H9 (cell line): Measurements from ENCODE around the gene SHISA9. TPM values are rescaled to one million over a fixed set of nuclear protein-coding genes. Genes with fewer than 3 reads are reported as not detected.

Experiments used
- DNase-seq: peaks from one replicate; pipeline ENCODE4 v3.0.0-alpha.2; 2017
- H2AFZ ChIP-seq: one replicate; pipeline ENCODE4 v1.6.1; 2013; ENCODE audit warnings: mild to moderate bottlenecking, low read length, control low read depth, moderate library complexity
- H2AK5ac ChIP-seq: 2 replicates; pipeline ENCODE4 v1.6.1; 2013; ENCODE audit warnings: low read length, control low read depth, mixed read lengths; ENCODE audit not compliant: insufficient read length
- H2BK120ac ChIP-seq: one replicate; pipeline ENCODE4 v1.6.1; 2013; ENCODE audit warnings: low read depth, mild to moderate bottlenecking, low read length, control low read depth, inconsistent platforms; ENCODE audit not compliant: poor library complexity, severe bottlenecking
- H2BK12ac ChIP-seq: 2 replicates; pipeline ENCODE4 v1.6.1; 2013; ENCODE audit warnings: low read length, control low read depth, mixed read lengths, low read depth; ENCODE audit not compliant: insufficient read length
- H2BK15ac ChIP-seq: 2 replicates; pipeline ENCODE4 v1.6.1; 2013; ENCODE audit warnings: low read depth, low read length, control low read depth
- H2BK20ac ChIP-seq: one replicate; pipeline ENCODE4 v1.6.1; 2013; ENCODE audit warnings: low read depth, mild to moderate bottlenecking, low read length, control low read depth, inconsistent platforms; ENCODE audit not compliant: poor library complexity, severe bottlenecking
- H2BK5ac ChIP-seq: 2 replicates; pipeline ENCODE4 v1.6.1; 2013; ENCODE audit warnings: low read length, control low read depth, mixed read lengths; ENCODE audit not compliant: insufficient read length
- H3K14ac ChIP-seq: 2 replicates; pipeline ENCODE4 v1.6.1; 2013; ENCODE audit warnings: low read length, control low read depth; ENCODE audit not compliant: insufficient read depth
- H3K18ac ChIP-seq: 2 replicates; pipeline ENCODE4 v1.6.1; 2013; ENCODE audit warnings: low read depth, mild to moderate bottlenecking, mixed read lengths, low read length, control low read depth; ENCODE audit not compliant: insufficient read length
- H3K23ac ChIP-seq: 2 replicates; pipeline ENCODE4 v1.6.1; 2013; ENCODE audit warnings: low read length, control low read depth, mixed read lengths, low read depth; ENCODE audit not compliant: insufficient read length
- H3K23me2 ChIP-seq: 2 replicates; pipeline ENCODE4 v1.6.1; 2013; ENCODE audit warnings: low read depth, mild to moderate bottlenecking, mixed read lengths, low read length, control low read depth; ENCODE audit not compliant: insufficient read length, poor library complexity, severe bottlenecking
- H3K27ac ChIP-seq: 2 replicates; pipeline ENCODE4 v1.5.1; 2013; ENCODE audit warnings: low read length, control low read depth, mixed read lengths, low read depth; ENCODE audit not compliant: insufficient read length
- H3K27me3 ChIP-seq: 2 replicates; pipeline ENCODE4 v1.6.1; 2013; ENCODE audit warnings: low read length, control low read depth, inconsistent platforms; ENCODE audit not compliant: insufficient read depth
- H3K4ac ChIP-seq: 2 replicates; pipeline ENCODE4 v1.6.1; 2013; ENCODE audit warnings: low read depth, mild to moderate bottlenecking, control low read depth, inconsistent platforms, low read length, moderate library complexity
- H3K4me1 ChIP-seq: 2 replicates; pipeline ENCODE4 v1.6.1; 2013; ENCODE audit warnings: low read length, control low read depth, inconsistent platforms; ENCODE audit not compliant: insufficient read depth
- H3K4me2 ChIP-seq: 2 replicates; pipeline ENCODE4 v1.6.1; 2013; ENCODE audit warnings: low read length, control low read depth, mixed read lengths; ENCODE audit not compliant: insufficient read length, insufficient read depth
- H3K56ac ChIP-seq: 2 replicates; pipeline ENCODE4 v1.6.1; 2013; ENCODE audit warnings: low read depth, mild to moderate bottlenecking, mixed read lengths, low read length, control low read depth; ENCODE audit not compliant: insufficient read length
- H3K79me1 ChIP-seq: 2 replicates; pipeline ENCODE4 v1.6.1; 2013; ENCODE audit warnings: low read depth, mild to moderate bottlenecking, moderate library complexity, low read length, control low read depth, inconsistent platforms; ENCODE audit not compliant: insufficient read depth, poor library complexity, severe bottlenecking
- H3K79me2 ChIP-seq: 2 replicates; pipeline ENCODE4 v1.6.1; 2013; ENCODE audit warnings: low read length, control low read depth, inconsistent platforms; ENCODE audit not compliant: insufficient read depth
- H3K9ac ChIP-seq: 2 replicates; pipeline ENCODE4 v1.6.1; 2013; ENCODE audit warnings: low read length, control low read depth, mixed read lengths; ENCODE audit not compliant: insufficient read length; ENCODE audit errors: extremely low read depth
- H3K9me3 ChIP-seq: one replicate; pipeline ENCODE4 v1.6.1; 2013; ENCODE audit warnings: low read depth, low read length, inconsistent platforms; ENCODE audit not compliant: control insufficient read depth
- H3T11ph ChIP-seq: one replicate; pipeline ENCODE4 v1.6.1; 2013; ENCODE audit warnings: mild to moderate bottlenecking, low read length, control low read depth, inconsistent platforms
- H4K20me1 ChIP-seq: one replicate; pipeline ENCODE4 v1.6.1; 2013; ENCODE audit not compliant: control insufficient read depth, insufficient read length, insufficient read depth
- H4K5ac ChIP-seq: 2 replicates; pipeline ENCODE4 v1.6.1; 2013; ENCODE audit warnings: low read depth, mild to moderate bottlenecking, mixed read lengths, low read length, control low read depth; ENCODE audit not compliant: insufficient read length
- H4K8ac ChIP-seq: replicated peaks from 2 replicates; pipeline ENCODE4 v1.6.1; 2013; ENCODE audit warnings: low read length, control low read depth, mixed read lengths, low read depth; ENCODE audit not compliant: insufficient read length
- H4K91ac ChIP-seq: 2 replicates; pipeline ENCODE4 v1.6.1; 2013; ENCODE audit warnings: low read depth, mild to moderate bottlenecking, moderate library complexity, mixed read lengths, low read length, control low read depth; ENCODE audit not compliant: insufficient read length
- H3K27ac Mint-ChIP-seq, 3 experiments: 2 replicates in 2 of 3; 3 replicates in 1 of 3; pipeline ENCODE4 v1.8.0; 2020 to 2021; ENCODE audit warnings: mixed read lengths in 3 of 3, mild to moderate bottlenecking in 1 of 3, moderate library complexity in 1 of 3
- H3K27me3 Mint-ChIP-seq: 2 replicates; pipeline ENCODE4 v1.8.0; 2021; ENCODE audit warnings: low read depth, mild to moderate bottlenecking, moderate library complexity, mixed read lengths
- H3K36me3 Mint-ChIP-seq, 3 experiments: 2 replicates in 2 of 3; 3 replicates in 1 of 3; pipeline ENCODE4 v1.8.0; 2020 to 2021; ENCODE audit warnings: low read depth in 3 of 3, mixed read lengths in 3 of 3; ENCODE audit not compliant: insufficient read depth in 1 of 3
- H3K4me1 Mint-ChIP-seq, 2 experiments: 2 replicates each; pipeline ENCODE4 v1.8.0; 2020; ENCODE audit warnings: mixed read lengths in 2 of 2
- H3K4me3 Mint-ChIP-seq, 2 experiments: 2 replicates in 1 of 2; 3 replicates in 1 of 2; pipeline ENCODE4 v1.8.0; 2020 to 2021; ENCODE audit warnings: mild to moderate bottlenecking in 2 of 2, mixed read lengths in 2 of 2, moderate library complexity in 1 of 2
- H3K9me3 Mint-ChIP-seq, 2 experiments: 2 replicates in 1 of 2; 3 replicates in 1 of 2; pipeline ENCODE4 v1.8.0; 2020; ENCODE audit warnings: mild to moderate bottlenecking in 2 of 2, mixed read lengths in 2 of 2, moderate library complexity in 1 of 2
- CTCF ChIP-seq: fragments of 200-600 bp; sonication (generic); conservative IDR thresholded peaks from 3 replicates; pipeline ENCODE4 v1.8.0; 2021; ENCODE audit warnings: antibody characterized with exemption, mild to moderate bottlenecking
- whole genome bisulfite sequencing: extraction: QIAGEN DNeasy Blood & Tissue Kit; methylation state at CpG from one replicate; pipeline ENCODE4 v1.1.7; 2013; ENCODE audit warnings: missing lambda C conversion rate, low lambda C conversion rate, mixed read lengths; ENCODE audit not compliant: insufficient read length; ENCODE audit errors: extremely low coverage; 5-methylcytosine and 5-hydroxymethylcytosine counted together
- total RNA-seq: library from RNA; stranded (reverse); gene quantifications from 2 replicates; pipeline ENCODE4 v1.2.1, GENCODE V29; 2021

The SHISA9 gene
- total RNA-seq, 1 experiment from 2014 or later, result 7.0 TPM

DNA sequence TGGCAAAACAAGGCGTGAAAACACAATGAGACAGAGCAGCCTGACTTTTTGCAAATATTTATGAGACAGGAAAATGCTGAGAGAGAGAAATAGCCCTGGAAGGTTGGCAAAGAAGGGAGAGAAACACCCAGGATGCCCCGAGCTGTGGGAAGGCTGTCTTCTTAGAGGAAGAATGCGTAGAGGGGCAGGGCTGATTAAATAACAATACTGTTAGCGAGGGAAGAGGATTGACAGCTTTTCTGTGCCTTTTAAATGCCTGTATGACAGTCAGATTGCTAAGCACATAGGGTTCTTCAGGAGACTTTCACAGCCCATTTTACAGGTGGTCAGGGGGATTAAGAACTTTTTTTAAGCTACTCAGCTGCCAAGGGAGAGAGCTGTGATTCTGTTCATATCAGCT, 219.2 kb downstream of the SHISA9 start:
- H3K4me1 ChIP-seq, result peaks cover 14% of the 10 kb centered on the region; the same call in 1 of the 2 replicates
- no peak overlapping the region for H3K18ac ChIP-seq
- H3K9ac ChIP-seq, result no peak overlapping the region
- Mint-ChIP-seq H3K36me3 (peaks cover 1 to 16% (median 4%) of the 10 kb centered on the region in 3 experiments; a peak in 5 of 7 replicates), H3K4me1 (peaks cover 33 to 50% of the 10 kb centered on the region in 2 experiments), H3K27me3 (no peaks in the 10 kb centered on the region), H3K9me3 (peaks cover 11 to 14% of the 10 kb centered on the region in 2 experiments), H3K4me3 (peak overlapping the region in 1 of 2 experiments; percentile 3; a peak in 1 of 5 replicates), H3K27ac (peak overlapping the region in 2 of 3 experiments; percentile 24 to 47; a peak in 3 of 7 replicates)
- H3K14ac ChIP-seq, result no peak overlapping the region
- no peak overlapping the region for H4K5ac ChIP-seq
- no peaks in the 10 kb centered on the region for H3K79me1 ChIP-seq
- H3K9me3 ChIP-seq, result no peaks in the 10 kb centered on the region
- no peak overlapping the region for H2AFZ ChIP-seq
- no peak overlapping the region for H2BK5ac ChIP-seq
- no peak overlapping the region for H2BK15ac ChIP-seq
- H4K91ac ChIP-seq, result no peak overlapping the region
- no peak overlapping the region for H4K8ac ChIP-seq
- no CpG with 5 or more reads among the region's 4 CpGs for WGBS
- no peaks in the 10 kb centered on the region for H3K23me2 ChIP-seq
- H3T11ph ChIP-seq, result no peak overlapping the region
- H2BK20ac ChIP-seq, result no peak overlapping the region
- H2BK120ac ChIP-seq, result no peak overlapping the region
- H3K79me2 ChIP-seq, result no peaks in the 10 kb centered on the region
- no peak overlapping the region for H3K4ac ChIP-seq
- no peak for TF ChIP-seq CTCF
- no peak overlapping the region for H3K23ac ChIP-seq
- no peak overlapping the region for H3K27ac ChIP-seq
- no peak overlapping the region for H3K4me2 ChIP-seq
- no peak overlapping the region for H2BK12ac ChIP-seq
- no peaks in the 10 kb centered on the region for H3K27me3 ChIP-seq
- no peak overlapping the region for H2AK5ac ChIP-seq
- no peaks in the 10 kb centered on the region for H4K20me1 ChIP-seq
- H3K56ac ChIP-seq, result no peak overlapping the region
- DNase-seq, result no peak
